OCI-M2 (cell line): ENCODE results near the gene LPAR6.

Experiments
- DNase-seq: peaks from one replicate; lab custom pipeline; 2025; ENCODE audit not compliant: unreplicated experiment; lab: John Stamatoyannopoulos, UW

The LPAR6 gene

GRCh38 chr13:48415516-48415915 lies 2.6 kb upstream of the LPAR6 start:
- no peak for DNase-seq

GRCh38 chr13:48414501-48414900 lies 1.6 kb upstream of the LPAR6 start:
- no peak for DNase-seq

- no peak for DNase-seq
Observed at GRCh38 chr13:48411841-48412531, 927 bp downstream of the LPAR6 start.

GRCh38 chr13:48411147-48411794 lies 1.6 kb downstream of the LPAR6 start:
- no peak for DNase-seq

- DNase-seq = no peak
Observed at GRCh38 chr13:48410199-48410598, 2.7 kb downstream of the LPAR6 start.

GRCh38 chr13:48405875-48406274 lies 7.0 kb downstream of the LPAR6 start:
- DNase-seq = no peak

- DNase-seq = no peak
Observed at GRCh38 chr13:48404952-48405351, 8.0 kb downstream of the LPAR6 start.

- no peak for DNase-seq
Observed at GRCh38 chr13:48403913-48404312, 9.0 kb downstream of the LPAR6 start.

GRCh38 chr13:48403151-48403631 lies 9.7 kb downstream of the LPAR6 start:
- DNase-seq = no peak

GRCh38 chr13:48402325-48402932 lies 10.5 kb downstream of the LPAR6 start:
- DNase-seq = no peak

- DNase-seq = no peak
Observed at GRCh38 chr13:48401480-48401879, 11.4 kb downstream of the LPAR6 start.

GRCh38 chr13:48400850-48401291 lies 12.0 kb downstream of the LPAR6 start:
- DNase-seq = no peak

- DNase-seq = no peak
Observed at GRCh38 chr13:48400090-48400694, 12.7 kb downstream of the LPAR6 start.

- DNase-seq = no peak
Observed at GRCh38 chr13:48398450-48399095, 14.3 kb downstream of the LPAR6 start.

GRCh38 chr13:48397744-48398143 lies 15.2 kb downstream of the LPAR6 start:
- no peak for DNase-seq

- DNase-seq = no peak
Observed at GRCh38 chr13:48393698-48394085, 19.2 kb downstream of the LPAR6 start.

GRCh38 chr13:48393030-48393697 lies 19.7 kb downstream of the LPAR6 start:
- no peak for DNase-seq

- no peak for DNase-seq
Observed at GRCh38 chr13:48391257-48391656, 21.7 kb downstream of the LPAR6 start.

GRCh38 chr13:48386816-48387215 lies 26.1 kb downstream of the LPAR6 start:
- DNase-seq = no peak

- no peak for DNase-seq
Observed at GRCh38 chr13:48383384-48383783, 29.5 kb downstream of the LPAR6 start.

GRCh38 chr13:48380581-48380980 lies 32.3 kb downstream of the LPAR6 start:
- DNase-seq = no peak
